Gastroesophageal sphincter (tissue), 3 donors: ENCODE results near the gene ERCC8.

Experiments
- EP300 ChIP-seq: sonication (generic); formaldehyde crosslinking; IDR thresholded peaks from one replicate; pipeline ENCODE4 v1.6.1; 2017; ENCODE audit warnings: antibody characterized with exemption, mild to moderate bottlenecking
- POLR2A ChIP-seq, 2 donors: fragments of 450-650 bp; IDR thresholded peaks; one replicate each; pipeline ENCODE4 v1.6.1; 2017; ENCODE audit warnings: antibody characterized with exemption in 2 of 2, mild to moderate bottlenecking in 2 of 2, moderate library complexity in 1 of 2
- POLR2AphosphoS5 ChIP-seq: sonication (generic); formaldehyde crosslinking; IDR thresholded peaks from one replicate; pipeline ENCODE4 v1.6.1; 2017; ENCODE audit warnings: antibody characterized with exemption
- TF ChIP-seq, protein P1 (sequence below), 4 experiments: fragments of 200-600 bp in 2 of 4; fragments of 450-650 bp in 2 of 4; sonication (generic) in 1 of 4; IDR thresholded peaks; one replicate each; pipeline ENCODE4 v1.5.1; 2017 to 2019; ENCODE audit warnings: antibody characterized with exemption in 4 of 4, mild to moderate bottlenecking in 2 of 4, moderate library complexity in 2 of 4

GRCh38 chr5:60827201-60827600, 117.7 kb downstream of the ERCC8 start:
- TF ChIP-seq, protein P1, sequence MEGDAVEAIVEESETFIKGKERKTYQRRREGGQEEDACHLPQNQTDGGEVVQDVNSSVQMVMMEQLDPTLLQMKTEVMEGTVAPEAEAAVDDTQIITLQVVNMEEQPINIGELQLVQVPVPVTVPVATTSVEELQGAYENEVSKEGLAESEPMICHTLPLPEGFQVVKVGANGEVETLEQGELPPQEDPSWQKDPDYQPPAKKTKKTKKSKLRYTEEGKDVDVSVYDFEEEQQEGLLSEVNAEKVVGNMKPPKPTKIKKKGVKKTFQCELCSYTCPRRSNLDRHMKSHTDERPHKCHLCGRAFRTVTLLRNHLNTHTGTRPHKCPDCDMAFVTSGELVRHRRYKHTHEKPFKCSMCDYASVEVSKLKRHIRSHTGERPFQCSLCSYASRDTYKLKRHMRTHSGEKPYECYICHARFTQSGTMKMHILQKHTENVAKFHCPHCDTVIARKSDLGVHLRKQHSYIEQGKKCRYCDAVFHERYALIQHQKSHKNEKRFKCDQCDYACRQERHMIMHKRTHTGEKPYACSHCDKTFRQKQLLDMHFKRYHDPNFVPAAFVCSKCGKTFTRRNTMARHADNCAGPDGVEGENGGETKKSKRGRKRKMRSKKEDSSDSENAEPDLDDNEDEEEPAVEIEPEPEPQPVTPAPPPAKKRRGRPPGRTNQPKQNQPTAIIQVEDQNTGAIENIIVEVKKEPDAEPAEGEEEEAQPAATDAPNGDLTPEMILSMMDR (IDR thresholded peaks at IDR 0.05), result no peak
- no peak for TF ChIP-seq POLR2A (IDR thresholded peaks at IDR 0.05)
- TF ChIP-seq EP300, result no peak
- no peak for TF ChIP-seq POLR2AphosphoS5
